A549 treated with AZD2906 at 1 μM for 4 hours (cell line): ENCODE measurements around the gene RPP14. TPM values are rescaled to one million over a fixed set of nuclear protein-coding genes. Genes with fewer than 3 reads are reported as not detected.

Source experiments
- total RNA-seq: library from RNA; stranded (reverse); fragments of 200-300 nt; extraction: Qiagen RNA extraction; gene quantifications from 5 replicates; pipeline ENCODE4 v1.2.3, GENCODE V29; 2022

RPP14 gene
- 8.3 to 13.2 TPM (median 9.5 TPM) in 5 replicates for total RNA-seq

DNA sequence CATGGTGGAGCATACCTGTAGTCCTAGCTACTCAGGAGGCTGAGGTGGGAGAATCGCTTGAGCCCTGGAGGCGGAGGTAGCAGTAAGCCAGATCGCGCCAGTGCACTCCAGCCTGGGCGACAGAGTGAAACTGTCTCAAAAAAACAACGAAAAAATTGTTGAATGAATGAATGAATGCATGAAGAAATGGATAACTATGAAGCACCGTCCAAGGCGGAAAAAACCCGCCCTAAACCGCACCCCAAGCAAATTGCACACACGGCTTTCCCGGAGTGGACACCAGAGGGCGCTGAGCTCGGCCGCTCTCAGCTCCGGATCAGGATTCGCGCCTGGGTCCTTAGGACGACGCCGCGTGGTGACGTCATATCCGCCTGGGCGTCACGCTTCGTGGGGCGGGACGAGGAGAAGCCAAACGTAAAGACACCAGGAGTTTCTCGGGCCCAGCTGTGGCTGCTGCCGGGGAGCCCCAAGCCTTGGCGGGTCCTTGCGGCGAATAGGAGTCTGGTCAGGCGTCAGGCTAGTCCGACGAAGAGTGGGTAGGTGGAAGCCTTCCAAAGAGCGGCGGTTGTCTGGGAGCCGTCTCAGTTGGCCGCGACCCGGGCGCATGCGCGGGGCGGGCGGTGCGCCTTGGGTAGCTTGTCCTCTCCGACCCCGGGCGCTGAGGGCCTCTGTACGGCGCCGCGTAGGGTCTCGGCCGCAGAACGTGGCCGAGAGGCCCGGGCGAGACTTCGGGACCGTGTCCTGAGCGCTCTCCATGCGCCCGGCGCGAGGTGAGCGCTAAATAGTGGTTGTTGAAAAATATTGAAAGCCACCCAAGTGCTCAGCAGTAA lies at the start of gene RPP14, which contains the start of gene HTD2:
TSS of gene RPP14 (plus strand) at position 364 of the 830 bp plus-strand sequence. CDS start 4,085 bp downstream, outside the sequence.
TSS of gene HTD2 (plus strand) at position 639 of the 830 bp plus-strand sequence. CDS start 11,094 bp downstream, outside the sequence.

DNA sequence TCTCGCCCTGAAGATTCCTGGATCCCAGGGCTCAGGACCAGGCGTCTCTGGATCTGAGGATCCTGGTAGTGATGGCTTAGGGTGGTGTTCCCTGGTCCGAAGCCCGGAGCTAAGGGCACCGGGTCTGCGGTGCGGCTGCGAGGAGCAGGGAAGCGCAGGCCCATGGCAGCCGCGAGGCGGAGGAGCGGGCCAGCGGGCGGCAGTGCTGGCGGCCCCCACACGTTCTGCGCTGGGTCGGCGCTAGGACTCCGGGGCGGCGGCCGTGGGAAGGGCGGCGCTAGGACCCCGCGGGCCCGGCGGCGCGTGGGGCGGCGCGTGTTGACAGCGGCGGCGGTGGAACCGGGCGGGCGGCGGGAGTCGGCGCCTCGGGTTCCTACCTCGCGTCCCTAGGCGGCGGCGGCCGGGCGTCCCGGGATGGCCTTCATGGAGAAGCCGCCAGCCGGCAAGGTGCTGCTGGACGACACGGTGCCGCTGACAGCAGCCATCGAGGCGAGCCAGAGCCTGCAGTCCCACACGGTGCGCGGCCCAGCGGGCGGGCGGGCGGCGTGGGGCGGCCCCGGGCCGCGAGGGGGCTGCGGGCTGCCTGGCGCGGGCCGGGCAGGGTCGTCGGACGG lies 26.6 kb downstream of the RPP14 start, which contains the start of gene PXK:
TSS of gene PXK (plus strand) at position 318 of the 614 bp plus-strand sequence. CDS start at position 415, 97 bp downstream.

Other genes with a start within 250 kb of the RPP14 start
- gene DNASE1L3, start 95.3 kb upstream of the RPP14 start, total RNA-seq = 0.05 to 0.11 TPM (median 0.10 TPM) in 4 of 5 replicates, not detected in the other
- 9.5 to 11.0 TPM (median 10.6 TPM) in 5 replicates for gene ABHD6, start 68.5 kb upstream of the RPP14 start, total RNA-seq
- 6.0 to 8.0 TPM (median 7.1 TPM) in 5 replicates for gene HTD2, start 275 bp downstream of the RPP14 start, total RNA-seq
- 5.0 to 5.5 TPM (median 5.3 TPM) in 5 replicates for gene PXK, start 26.6 kb downstream of the RPP14 start, total RNA-seq
- 53.3 to 67.2 TPM (median 57.7 TPM) in 5 replicates for gene PDHB, start 127.6 kb downstream of the RPP14 start, total RNA-seq
- 5.3 to 7.6 TPM (median 6.8 TPM) in 5 replicates for gene KCTD6, start 185.9 kb downstream of the RPP14 start, total RNA-seq
- gene ACOX2, start 230.9 kb downstream of the RPP14 start, total RNA-seq = 5.7 to 8.9 TPM (median 7.8 TPM) in 5 replicates